Duodenal mucosa (tissue), 2 donors: Measurements from ENCODE around the gene COL6A1.

ENCODE experiments used
- H3K27ac ChIP-seq: one replicate; pipeline ENCODE4 v1.7.0; 2013; ENCODE audit warnings: low read depth, low read length
- H3K27me3 ChIP-seq, 2 donors: one replicate each; pipeline ENCODE4 v1.7.0; 2013; ENCODE audit warnings: low read length in 2 of 2, control low read depth in 1 of 2; ENCODE audit not compliant: insufficient read depth in 2 of 2, control insufficient read depth in 1 of 2
- H3K36me3 ChIP-seq, 2 donors: one replicate each; pipeline ENCODE4 v1.7.0; 2013; ENCODE audit warnings: low read length in 2 of 2, control low read depth in 1 of 2; ENCODE audit not compliant: insufficient read depth in 2 of 2, control insufficient read depth in 1 of 2
- H3K4me1 ChIP-seq, 2 donors: one replicate each; pipeline ENCODE4 v1.7.0; 2013; ENCODE audit warnings: low read length in 2 of 2, control low read depth in 1 of 2; ENCODE audit not compliant: insufficient read depth in 2 of 2, control insufficient read depth in 1 of 2
- H3K4me3 ChIP-seq, 2 donors: one replicate each; pipeline ENCODE4 v1.7.0; 2013; ENCODE audit warnings: low read length in 2 of 2, low read depth in 1 of 2
- H3K9ac ChIP-seq, 2 donors: one replicate each; pipeline ENCODE4 v1.7.0; 2013; ENCODE audit warnings: low read length in 2 of 2, low read depth in 1 of 2
- H3K9me3 ChIP-seq, 2 donors: one replicate each; pipeline ENCODE4 v1.7.0; 2013; ENCODE audit warnings: low read length in 2 of 2, control low read depth in 1 of 2; ENCODE audit not compliant: control insufficient read depth in 1 of 2

Gene COL6A1

DNA sequence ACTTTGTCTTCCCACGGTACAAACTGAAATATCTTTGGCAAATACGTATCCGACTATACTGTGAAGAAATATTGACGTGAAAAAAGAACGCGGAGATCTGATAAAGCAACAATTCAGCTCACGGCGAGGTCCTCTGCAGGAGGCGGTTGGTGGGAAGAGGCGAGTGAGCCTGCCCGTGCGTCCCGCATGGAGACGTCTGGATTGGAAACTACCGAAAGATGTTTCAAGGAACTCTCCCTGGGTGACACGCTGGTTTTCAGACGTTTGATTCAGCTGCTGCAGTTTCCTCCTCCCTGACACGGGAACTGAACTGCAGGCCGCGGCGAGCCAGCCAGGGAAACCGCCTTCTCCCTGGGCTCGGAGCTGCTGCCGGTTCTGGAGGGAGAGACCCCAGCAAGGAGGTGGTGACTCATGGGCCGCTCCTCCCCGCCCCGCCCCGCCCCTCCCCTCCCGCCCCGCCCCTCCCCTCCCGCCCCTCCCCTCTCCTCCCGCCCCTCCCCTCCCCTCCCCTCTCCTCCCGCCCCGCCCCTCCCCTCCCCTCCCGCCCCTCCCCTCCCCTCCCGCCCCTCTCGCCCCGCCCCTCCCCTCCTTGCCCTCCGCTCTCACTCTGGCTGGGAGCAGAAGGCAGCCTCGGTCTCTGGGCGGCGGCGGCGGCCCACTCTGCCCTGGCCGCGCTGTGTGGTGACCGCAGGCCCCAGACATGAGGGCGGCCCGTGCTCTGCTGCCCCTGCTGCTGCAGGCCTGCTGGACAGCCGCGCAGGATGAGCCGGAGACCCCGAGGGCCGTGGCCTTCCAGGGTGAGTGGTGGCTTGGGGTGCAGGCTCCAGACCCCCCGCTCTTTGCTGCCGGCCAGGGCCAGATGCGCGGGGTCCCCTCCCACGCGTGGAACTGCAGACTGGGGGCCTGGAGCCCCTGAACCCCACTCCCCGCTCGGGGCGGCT is at the start of gene COL6A1:
TSS of gene COL6A1 (plus strand) at position 620 of the 941 bp plus-strand sequence. CDS start at position 701, 81 bp downstream.
- Histone ChIP-seq H3K27me3 (peaks cover 14 to 15% of the 10 kb centered on the region in 2 donors), H3K36me3 (no peaks in the 10 kb centered on the region), H3K4me1 (peaks cover 0 to 12% of the 10 kb centered on the region in 2 donors), H3K9me3 (no peaks in the 10 kb centered on the region), H3K9ac (peak within 1 kb of the TSS; percentile 54 to 69), H3K4me3 (peak within 1 kb of the TSS; percentile 72), H3K27ac (peak within 1 kb of the TSS; percentile 62)

DNA sequence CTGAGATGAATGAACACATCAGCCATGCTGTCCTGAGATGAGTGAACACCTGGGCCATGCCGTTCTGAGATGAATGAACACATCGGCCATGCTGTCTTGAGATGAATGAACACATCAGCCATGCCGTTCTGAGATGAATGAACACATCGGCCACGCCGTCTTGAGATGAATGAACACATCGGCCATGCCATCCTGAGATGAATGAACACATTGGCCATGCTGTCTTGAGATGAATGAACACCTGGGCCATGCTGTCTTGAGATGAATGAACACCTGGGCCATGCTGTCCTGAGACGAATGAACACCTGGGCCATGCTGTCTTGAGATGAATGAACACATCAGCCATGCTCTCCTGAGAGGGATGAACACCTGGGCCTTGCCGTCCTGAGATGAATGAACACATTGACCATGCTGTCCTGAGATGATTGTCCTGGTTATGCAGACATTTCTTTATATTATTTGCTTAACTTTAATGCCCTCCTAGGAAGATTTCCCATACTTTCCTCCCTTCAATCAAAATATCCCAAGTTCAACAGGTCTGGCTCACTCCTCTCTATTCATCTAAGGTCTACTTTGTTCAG is 48.6 kb upstream of the COL6A1 start:
- H3K9ac ChIP-seq = no peak overlapping the region
- H3K4me1 ChIP-seq = no peaks in the 10 kb centered on the region
- no peaks in the 10 kb centered on the region for H3K36me3 ChIP-seq
- no peaks in the 10 kb centered on the region for H3K27me3 ChIP-seq
- no peaks in the 10 kb centered on the region for H3K9me3 ChIP-seq
- no peak overlapping the region for H3K4me3 ChIP-seq
- H3K27ac ChIP-seq = no peak overlapping the region

- H3K9me3 ChIP-seq = no peaks in the 10 kb centered on the region
- no peak overlapping the region for H3K9ac ChIP-seq
- no peaks in the 10 kb centered on the region for H3K36me3 ChIP-seq
- H3K4me3 ChIP-seq = no peak overlapping the region
- no peak overlapping the region for H3K27ac ChIP-seq
- no peaks in the 10 kb centered on the region for H3K27me3 ChIP-seq
- no peaks in the 10 kb centered on the region for H3K4me1 ChIP-seq
Observed at GRCh38 chr21:45934085-45934484, 47.5 kb upstream of the COL6A1 start.

GRCh38 chr21:45934554-45934953 is 47.0 kb upstream of the COL6A1 start:
- Histone ChIP-seq H3K9me3 (no peaks in the 10 kb centered on the region), H3K4me1 (no peaks in the 10 kb centered on the region), H3K9ac (no peak overlapping the region), H3K27me3 (no peaks in the 10 kb centered on the region), H3K4me3 (no peak overlapping the region), H3K36me3 (no peaks in the 10 kb centered on the region), H3K27ac (no peak overlapping the region)

GRCh38 chr21:45935628-45936027 is 45.9 kb upstream of the COL6A1 start:
- H3K36me3 ChIP-seq = no peaks in the 10 kb centered on the region
- H3K27ac ChIP-seq = no peak overlapping the region
- no peak overlapping the region for H3K4me3 ChIP-seq
- H3K4me1 ChIP-seq = no peaks in the 10 kb centered on the region
- H3K27me3 ChIP-seq = no peaks in the 10 kb centered on the region
- no peak overlapping the region for H3K9ac ChIP-seq
- no peaks in the 10 kb centered on the region for H3K9me3 ChIP-seq

GRCh38 chr21:45937721-45938452 is 43.7 kb upstream of the COL6A1 start:
- no peaks in the 10 kb centered on the region for H3K4me1 ChIP-seq
- H3K9me3 ChIP-seq = no peaks in the 10 kb centered on the region
- no peaks in the 10 kb centered on the region for H3K27me3 ChIP-seq
- H3K4me3 ChIP-seq = no peak overlapping the region
- no peak overlapping the region for H3K9ac ChIP-seq
- no peak overlapping the region for H3K27ac ChIP-seq
- no peaks in the 10 kb centered on the region for H3K36me3 ChIP-seq

GRCh38 chr21:45938453-45938755 is 43.2 kb upstream of the COL6A1 start:
- H3K4me1 ChIP-seq = no peaks in the 10 kb centered on the region
- no peaks in the 10 kb centered on the region for H3K27me3 ChIP-seq
- H3K9ac ChIP-seq = no peak overlapping the region
- H3K27ac ChIP-seq = no peak overlapping the region
- H3K4me3 ChIP-seq = no peak overlapping the region
- no peaks in the 10 kb centered on the region for H3K9me3 ChIP-seq
- H3K36me3 ChIP-seq = no peaks in the 10 kb centered on the region

GRCh38 chr21:45938811-45939520 is 42.6 kb upstream of the COL6A1 start:
- Histone ChIP-seq H3K27me3 (no peaks in the 10 kb centered on the region), H3K9me3 (no peaks in the 10 kb centered on the region), H3K4me1 (no peaks in the 10 kb centered on the region), H3K9ac (no peak overlapping the region), H3K27ac (no peak overlapping the region), H3K36me3 (no peaks in the 10 kb centered on the region), H3K4me3 (no peak overlapping the region)

- no peaks in the 10 kb centered on the region for H3K4me1 ChIP-seq
- no peak overlapping the region for H3K4me3 ChIP-seq
- no peak overlapping the region for H3K9ac ChIP-seq
- H3K9me3 ChIP-seq = no peaks in the 10 kb centered on the region
- no peak overlapping the region for H3K27ac ChIP-seq
- no peaks in the 10 kb centered on the region for H3K36me3 ChIP-seq
- no peaks in the 10 kb centered on the region for H3K27me3 ChIP-seq
Observed at GRCh38 chr21:45939521-45940045, 42.0 kb upstream of the COL6A1 start.
